H1 (cell line): ENCODE measurements around the gene METTL25B. TPM values are rescaled to one million over a fixed set of nuclear protein-coding genes. Genes with fewer than 3 reads are reported as not detected.

Experiments
- CTCF ChIA-PET: fragments of 300-600 bp; sonication (Branson Sonifier 250); formaldehyde crosslinking; loops from one replicate; lab custom pipeline; 2021; ENCODE audit not compliant: partially characterized antibody; lab: Charles Lee
- POLR2A ChIA-PET: fragments of 300-600 bp; sonication (Branson Sonifier 250); formaldehyde crosslinking; loops from one replicate; lab custom pipeline; 2021; ENCODE audit warnings: inconsistent platforms; ENCODE audit not compliant: partially characterized antibody; lab: Charles Lee
- DNase-seq, 2 experiments: peaks; one replicate each; pipeline versions ENCODE4 v3.0.0 to v3.0.0-alpha.2; 2010 to 2022; ENCODE audit warnings: low spot score in 2 of 2, low read depth in 1 of 2, mixed read lengths in 1 of 2
- FAIRE-seq: peaks from 2 replicates; lab custom pipeline; 2011; peaks lifted over from hg19 to GRCh38; lab: Jason Lieb, UNC
- H2AFZ ChIP-seq: 2 replicates; pipeline ENCODE4 v1.8.1; 2012; ENCODE audit warnings: low read length, inconsistent platforms
- H2AK5ac ChIP-seq: 2 replicates; pipeline ENCODE4 v1.6.1; 2013; ENCODE audit warnings: low read depth, low read length
- H2BK120ac ChIP-seq: replicated peaks from 2 replicates; pipeline ENCODE3; 2013; ENCODE audit warnings: low read depth, low read length, inconsistent platforms
- H2BK12ac ChIP-seq: 2 replicates; pipeline ENCODE4 v1.6.1; 2013; ENCODE audit warnings: low read depth, low read length
- H2BK15ac ChIP-seq: 2 replicates; pipeline ENCODE4 v1.6.1; 2013; ENCODE audit warnings: low read length
- H2BK20ac ChIP-seq: 2 replicates; pipeline ENCODE4 v1.6.1; 2013; ENCODE audit warnings: low read length
- H2BK5ac ChIP-seq: 2 replicates; pipeline ENCODE4 v1.6.1; 2013; ENCODE audit warnings: low read depth, low read length
- H3K14ac ChIP-seq: 2 replicates; pipeline ENCODE4 v1.6.1; 2013; ENCODE audit warnings: inconsistent platforms; ENCODE audit not compliant: insufficient read length
- H3K18ac ChIP-seq: 2 replicates; pipeline ENCODE4 v1.6.1; 2013; ENCODE audit warnings: low read length; ENCODE audit errors: extremely low read depth
- H3K23ac ChIP-seq: 2 replicates; pipeline ENCODE4 v1.6.1; 2013; ENCODE audit warnings: inconsistent platforms; ENCODE audit not compliant: insufficient read length
- H3K23me2 ChIP-seq: 2 replicates; pipeline ENCODE4 v1.6.1; 2013; ENCODE audit warnings: low read depth, low read length
- H3K27ac ChIP-seq: 2 replicates; pipeline ENCODE4 v1.6.1; 2011; ENCODE audit warnings: low read depth, low read length, inconsistent platforms
- H3K27me3 ChIP-seq, 4 experiments: replicated peaks in 1 of 4; 1 replicate in 1 of 4; 2 replicates in 3 of 4; pipeline versions ENCODE4 v1.6.1 to v1.8.1; 2011 to 2013; ENCODE audit warnings: low read length in 3 of 4, mild to moderate bottlenecking in 3 of 4, inconsistent platforms in 2 of 4, mixed read lengths in 2 of 4, moderate library complexity in 1 of 4; ENCODE audit not compliant: control insufficient read depth in 3 of 4, insufficient read depth in 3 of 4; ENCODE audit errors: extremely low read depth in 1 of 4
- H3K36me3 ChIP-seq, 4 experiments: 2 replicates each; pipeline versions ENCODE4 v1.6.1 to v1.8.1; 2011 to 2013; ENCODE audit warnings: mild to moderate bottlenecking in 4 of 4, low read length in 3 of 4, moderate library complexity in 2 of 4, control low read depth in 1 of 4, inconsistent platforms in 1 of 4; ENCODE audit not compliant: insufficient read depth in 4 of 4, control insufficient read depth in 2 of 4
- H3K4ac ChIP-seq: replicated peaks from 2 replicates; pipeline ENCODE3; 2013; ENCODE audit warnings: low read length, low read depth, mixed read lengths, inconsistent platforms; ENCODE audit not compliant: insufficient read length
- H3K4me1 ChIP-seq, 4 experiments: replicated peaks in 1 of 4; 1 replicate in 1 of 4; 2 replicates in 3 of 4; pipeline versions ENCODE4 v1.6.1 to v1.8.1; 2011 to 2013; ENCODE audit warnings: low read length in 3 of 4, inconsistent platforms in 2 of 4, mixed read lengths in 1 of 4; ENCODE audit not compliant: insufficient read depth in 4 of 4, control insufficient read depth in 3 of 4
- H3K4me2 ChIP-seq, 2 experiments: 2 replicates each; pipeline versions ENCODE4 v1.6.1 to v1.8.1; 2011 to 2013; ENCODE audit warnings: low read depth in 2 of 2, low read length in 2 of 2, control low read depth in 1 of 2, inconsistent platforms in 1 of 2, mild to moderate bottlenecking in 1 of 2; ENCODE audit not compliant: insufficient read depth in 1 of 2
- H3K4me3 ChIP-seq, 4 experiments: fragments of 200-600, 300-600 bp in 1 of 4; sonication (generic), shearing (Covaris generic), sonication (Bioruptor Twin) in 1 of 4; 2 replicates each; pipeline versions ENCODE4 v1.5.1 to v1.8.1; 2011 to 2016; ENCODE audit warnings: low read length in 4 of 4, low read depth in 3 of 4, control low read depth in 2 of 4, inconsistent platforms in 2 of 4, mild to moderate bottlenecking in 2 of 4, mixed read lengths in 1 of 4, moderate library complexity in 1 of 4; ENCODE audit not compliant: insufficient read depth in 2 of 4; ENCODE audit errors: extremely low read depth in 1 of 4
- H3K56ac ChIP-seq: replicated peaks from 2 replicates; pipeline ENCODE3; 2013; ENCODE audit warnings: low read depth, mild to moderate bottlenecking, mixed read lengths, low read length, inconsistent platforms; ENCODE audit not compliant: insufficient read length
- H3K79me1 ChIP-seq: 2 replicates; pipeline ENCODE4 v1.6.1; 2013; ENCODE audit warnings: low read depth, low read length, control low read depth
- H3K79me2 ChIP-seq, 2 experiments: 2 replicates each; pipeline versions ENCODE4 v1.6.1 to v1.8.1; 2012 to 2013; ENCODE audit warnings: low read length in 2 of 2, mild to moderate bottlenecking in 2 of 2, inconsistent platforms in 1 of 2; ENCODE audit not compliant: insufficient read depth in 2 of 2, control insufficient read depth in 1 of 2
- H3K9ac ChIP-seq, 4 experiments: replicated peaks in 1 of 4; 1 replicate in 1 of 4; 2 replicates in 3 of 4; pipeline versions ENCODE4 v1.6.1 to v1.8.1; 2011 to 2013; ENCODE audit warnings: low read depth in 3 of 4, low read length in 3 of 4, control low read depth in 2 of 4, mild to moderate bottlenecking in 2 of 4, moderate library complexity in 2 of 4, inconsistent platforms in 1 of 4; ENCODE audit errors: extremely low read depth in 1 of 4
- H3K9me3 ChIP-seq, 2 experiments: 2 replicates each; pipeline versions ENCODE4 v1.6.1 to v1.8.1; 2012 to 2013; ENCODE audit warnings: mild to moderate bottlenecking in 2 of 2, moderate library complexity in 2 of 2, control low read depth in 1 of 2, inconsistent platforms in 1 of 2, low read depth in 1 of 2, low read length in 1 of 2, mixed read lengths in 1 of 2; ENCODE audit not compliant: insufficient read depth in 2 of 2
- H4K20me1 ChIP-seq, 2 experiments: replicated peaks in 1 of 2; 2 replicates each; pipeline versions ENCODE3 to v1.8.1; 2011 to 2013; ENCODE audit warnings: inconsistent platforms in 2 of 2, low read length in 2 of 2, mild to moderate bottlenecking in 1 of 2; ENCODE audit not compliant: insufficient read depth in 2 of 2, control insufficient read depth in 1 of 2
- H4K5ac ChIP-seq: 2 replicates; pipeline ENCODE4 v1.6.1; 2013; ENCODE audit warnings: low read length, low read depth, mixed read lengths, inconsistent platforms; ENCODE audit not compliant: insufficient read length
- H4K8ac ChIP-seq: 2 replicates; pipeline ENCODE4 v1.8.0; 2013; ENCODE audit warnings: mild to moderate bottlenecking, moderate library complexity, low read length, inconsistent platforms; ENCODE audit not compliant: insufficient read depth; ENCODE audit errors: extremely low read depth
- H4K91ac ChIP-seq: replicated peaks from 2 replicates; pipeline ENCODE3; 2013; ENCODE audit warnings: low read length, mixed read lengths, inconsistent platforms; ENCODE audit not compliant: insufficient read length
- PHF8 ChIP-seq: fragments of 200-600 bp; sonication (generic); conservative IDR thresholded peaks from 2 replicates; pipeline ENCODE4 v1.7.1; 2012; ENCODE audit warnings: low read depth, mild to moderate bottlenecking, inconsistent platforms, low read length, moderate library complexity
- RAD21 ChIP-seq, 2 experiments: IDR thresholded peaks in 1 of 2; conservative IDR thresholded peaks in 1 of 2; 2 replicates each; pipeline ENCODE4 v1.6.1; 2011; ENCODE audit warnings: low read depth in 2 of 2, low read length in 2 of 2, improper control_type of control experiment in 1 of 2, inconsistent platforms in 1 of 2, mild to moderate bottlenecking in 1 of 2, moderate library complexity in 1 of 2
- SIN3A ChIP-seq, 2 experiments: IDR thresholded peaks in 1 of 2; conservative IDR thresholded peaks in 1 of 2; 2 replicates each; pipeline ENCODE4 v1.6.1; 2011 to 2012; ENCODE audit warnings: low read length in 2 of 2, improper control_type of control experiment in 1 of 2, low read depth in 1 of 2, mild to moderate bottlenecking in 1 of 2
- WGBS, 2 experiments: shearing (Covaris generic) in 1 of 2; methylation state at CpG; one replicate each; pipeline versions ENCODE4 v1.1.6 to v1.1.7; 2013 to 2015; ENCODE audit warnings: low lambda C conversion rate in 2 of 2, mixed read lengths in 2 of 2, inconsistent platforms in 1 of 2, low coverage in 1 of 2, missing lambda C conversion rate in 1 of 2; ENCODE audit not compliant: insufficient replicate concordance in 2 of 2, insufficient coverage in 1 of 2, insufficient read length in 1 of 2; ENCODE audit errors: extremely low coverage in 1 of 2, missing lambda C conversion rate in 1 of 2; 5-methylcytosine and 5-hydroxymethylcytosine counted together
- polyA plus RNA-seq, 7 experiments: library from polyadenylated mRNA; depleted of rRNA in 3 of 7; stranded (reverse) in 5 of 7; unstranded in 2 of 7; fragments of >200 nt in 5 of 7; fragments of 200-250 nt in 2 of 7; gene quantifications; 1 replicate in 5 of 7; 2 replicates in 1 of 7; 4 replicates in 1 of 7; pipeline versions ENCODE4 v1.2.1 to v1.2.3, GENCODE V29; 2011 to 2013; ENCODE audit warnings: missing spikeins in 2 of 7, mixed read lengths in 2 of 7
- total RNA-seq: library from RNA; stranded (reverse); fragmentation: NEBNext Ultra II Directional; extraction: Animal tissue kit (Norgen Biotek cat#: 25700); gene quantifications from 2 replicates; pipeline ENCODE4 v1.2.1, GENCODE V29; 2021
- TF ChIP-seq, protein P1 (sequence below), 3 experiments: IDR thresholded peaks; 1 replicate in 2 of 3; 2 replicates in 1 of 3; pipeline versions ENCODE4 v1.5.1 to v1.6.1; 2011; ENCODE audit warnings: low read length in 3 of 3, mild to moderate bottlenecking in 3 of 3, inconsistent platforms in 2 of 3, low read depth in 1 of 3, moderate library complexity in 1 of 3; ENCODE audit not compliant: insufficient read depth in 1 of 3; ENCODE audit errors: control extremely low read depth in 1 of 3

The METTL25B gene
- total and polyA plus RNA-seq, 2 of the 8 experiments (the other 6 are each of a cell fraction or from before 2014, with no cell fraction given), result 28.4 to 30.1 TPM

DNA sequence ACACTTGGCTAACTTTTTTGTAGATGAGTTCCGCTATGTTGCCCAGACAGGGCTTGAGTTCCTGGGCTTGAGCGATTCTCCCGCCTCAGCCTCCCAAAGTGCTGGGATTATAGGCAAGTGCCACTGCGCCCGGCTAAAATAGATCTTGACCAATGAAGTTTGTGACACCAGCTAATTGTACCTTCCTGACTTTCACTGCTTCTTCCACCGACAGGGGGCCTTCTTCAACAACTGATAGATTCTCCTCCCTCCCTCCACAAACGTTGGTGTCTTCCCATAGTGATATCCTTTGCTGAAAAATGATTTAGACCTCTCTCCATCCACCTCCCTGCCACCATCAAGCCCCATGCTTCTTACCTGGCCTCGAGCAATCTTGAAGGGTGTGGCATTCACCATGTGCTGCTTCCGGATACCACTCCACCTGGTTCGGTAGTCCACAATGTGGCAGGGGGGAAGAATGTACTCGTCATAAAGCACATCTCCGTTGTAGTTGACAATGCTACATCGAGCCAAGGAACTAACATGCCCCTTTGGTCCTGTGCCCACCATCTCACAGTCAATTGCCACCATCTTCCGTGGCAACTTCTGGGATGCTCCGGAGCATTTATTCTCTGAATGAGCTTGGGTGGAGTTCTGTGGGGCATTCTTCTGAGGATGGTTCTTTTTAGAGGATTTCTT, 1.6 kb upstream of the METTL25B start:
- peaks cover 22 to 77% of the 10 kb centered on the region in 2 experiments for H3K79me2 ChIP-seq
- H3K18ac ChIP-seq, result no peak overlapping the region
- peak overlapping the region in 3 of 4 experiments; percentile 24 to 92 (median 43); a peak in 5 of 8 replicates for H3K4me3 ChIP-seq
- no peak for DNase-seq
- no peak overlapping the region for H3K9ac ChIP-seq
- H3K23ac ChIP-seq, result no peak overlapping the region
- CTCF ChIA-PET, result interaction anchor here (0.6 to 65.2 kb wide), 61 partner anchors 9 to 227 kb away, joined by 3 to 4284 read pairs (median 7); partner anchors contain the start of genes CRABP2, HAPLN2, HDGF and INSRR
- no peak overlapping the region for H3K27ac ChIP-seq
- H2BK15ac ChIP-seq, result no peak overlapping the region
- POLR2A ChIA-PET, result interaction anchor here (0.7 to 13.3 kb wide), 16 partner anchors 9 to 197 kb away, joined by 3 to 214 read pairs (median 11); partner anchors contain the start of genes CRABP2, HDGF, MRPL24 and NES
- H3K27me3 ChIP-seq, result no peaks in the 10 kb centered on the region
- H3K56ac ChIP-seq, result no peak overlapping the region
- H2AFZ ChIP-seq, result no peak overlapping the region
- peaks cover 21 to 34% of the 10 kb centered on the region in 2 experiments for H4K20me1 ChIP-seq
- peak overlapping the region; percentile 65 to 97; a peak in 3 of 4 replicates for H3K4me2 ChIP-seq
- no peak overlapping the region for H2AK5ac ChIP-seq
- WGBS, 2 experiments, result 68% methylated on average over 13 of the region's 15 CpGs; no CpG with 5 or more reads in 1 of the 2 experiments
- TF ChIP-seq SIN3A (conservative IDR thresholded peaks at IDR 0.05 in 1 of 2, IDR thresholded peaks at IDR 0.05 in 1 of 2; ENCODE audit: low read depth in 1 of 2, low read length in 2 of 2), result 0 out of 4 replicates have a peak, but pooled peaks of 1 of the 2 experiments have one; percentile 56
- TF ChIP-seq, protein P1, sequence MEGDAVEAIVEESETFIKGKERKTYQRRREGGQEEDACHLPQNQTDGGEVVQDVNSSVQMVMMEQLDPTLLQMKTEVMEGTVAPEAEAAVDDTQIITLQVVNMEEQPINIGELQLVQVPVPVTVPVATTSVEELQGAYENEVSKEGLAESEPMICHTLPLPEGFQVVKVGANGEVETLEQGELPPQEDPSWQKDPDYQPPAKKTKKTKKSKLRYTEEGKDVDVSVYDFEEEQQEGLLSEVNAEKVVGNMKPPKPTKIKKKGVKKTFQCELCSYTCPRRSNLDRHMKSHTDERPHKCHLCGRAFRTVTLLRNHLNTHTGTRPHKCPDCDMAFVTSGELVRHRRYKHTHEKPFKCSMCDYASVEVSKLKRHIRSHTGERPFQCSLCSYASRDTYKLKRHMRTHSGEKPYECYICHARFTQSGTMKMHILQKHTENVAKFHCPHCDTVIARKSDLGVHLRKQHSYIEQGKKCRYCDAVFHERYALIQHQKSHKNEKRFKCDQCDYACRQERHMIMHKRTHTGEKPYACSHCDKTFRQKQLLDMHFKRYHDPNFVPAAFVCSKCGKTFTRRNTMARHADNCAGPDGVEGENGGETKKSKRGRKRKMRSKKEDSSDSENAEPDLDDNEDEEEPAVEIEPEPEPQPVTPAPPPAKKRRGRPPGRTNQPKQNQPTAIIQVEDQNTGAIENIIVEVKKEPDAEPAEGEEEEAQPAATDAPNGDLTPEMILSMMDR (IDR thresholded peaks at IDR 0.05; ENCODE audit: control extremely low read depth in 1 of 3, insufficient read depth in 1 of 3, low read depth in 1 of 3, low read length in 3 of 3), result peak; percentile 6 to 78 (median 66)
- TF ChIP-seq RAD21 (IDR thresholded peaks at IDR 0.05 in 1 of 2, conservative IDR thresholded peaks at IDR 0.05 in 1 of 2; ENCODE audit: low read depth in 2 of 2, low read length in 2 of 2), result peak; percentile 72 to 78
- no peak for TF ChIP-seq PHF8
- TF ChIP-seq, all 59 proteins: peak for 3
- no peak overlapping the region for H4K5ac ChIP-seq
- H3K4me1 ChIP-seq, result peaks cover 0 to 23% (median 18%) of the 10 kb centered on the region in 4 experiments; a peak in 6 of 7 replicates
- no peak overlapping the region for H4K91ac ChIP-seq
- no peaks in the 10 kb centered on the region for H3K9me3 ChIP-seq
- H3K14ac ChIP-seq, result no peak overlapping the region
- H2BK12ac ChIP-seq, result no peak overlapping the region
- no peak overlapping the region for H2BK120ac ChIP-seq
- peaks cover 12 to 23% (median 22%) of the 10 kb centered on the region in 4 experiments for H3K36me3 ChIP-seq
- no peak overlapping the region for H2BK20ac ChIP-seq
- peaks cover 8% of the 10 kb centered on the region for H3K23me2 ChIP-seq
- peaks cover 7% of the 10 kb centered on the region for H3K79me1 ChIP-seq
- FAIRE-seq, result no peak
- H3K4ac ChIP-seq, result no peak overlapping the region
- H4K8ac ChIP-seq, result no peak overlapping the region
- no peak overlapping the region for H2BK5ac ChIP-seq
